Uterus (tissue), 2 donors: ENCODE results near the gene STAM2.

Experiments
- CTCF ChIP-seq, 4 experiments: fragments of 200-600 bp in 2 of 4; fragments of 450-650 bp in 2 of 4; sonication (generic) in 2 of 4; IDR thresholded peaks; one replicate each; pipeline ENCODE4 v1.5.1; 2016 to 2019; ENCODE audit warnings: antibody characterized with exemption in 4 of 4, mild to moderate bottlenecking in 2 of 4, moderate library complexity in 1 of 4
- POLR2A ChIP-seq, 2 donors: fragments of 450-650 bp; IDR thresholded peaks; one replicate each; pipeline ENCODE4 v1.6.1; 2016; ENCODE audit warnings: antibody characterized with exemption in 2 of 2, mild to moderate bottlenecking in 1 of 2, moderate library complexity in 1 of 2

GRCh38 chr2:152127628-152128027 is 47.9 kb downstream of the STAM2 start:
- TF ChIP-seq CTCF (IDR thresholded peaks at IDR 0.05) = no peak
- no peak for TF ChIP-seq POLR2A (IDR thresholded peaks at IDR 0.05)
